ENCODE data around the gene C6orf120.

Gene C6orf120

DNA sequence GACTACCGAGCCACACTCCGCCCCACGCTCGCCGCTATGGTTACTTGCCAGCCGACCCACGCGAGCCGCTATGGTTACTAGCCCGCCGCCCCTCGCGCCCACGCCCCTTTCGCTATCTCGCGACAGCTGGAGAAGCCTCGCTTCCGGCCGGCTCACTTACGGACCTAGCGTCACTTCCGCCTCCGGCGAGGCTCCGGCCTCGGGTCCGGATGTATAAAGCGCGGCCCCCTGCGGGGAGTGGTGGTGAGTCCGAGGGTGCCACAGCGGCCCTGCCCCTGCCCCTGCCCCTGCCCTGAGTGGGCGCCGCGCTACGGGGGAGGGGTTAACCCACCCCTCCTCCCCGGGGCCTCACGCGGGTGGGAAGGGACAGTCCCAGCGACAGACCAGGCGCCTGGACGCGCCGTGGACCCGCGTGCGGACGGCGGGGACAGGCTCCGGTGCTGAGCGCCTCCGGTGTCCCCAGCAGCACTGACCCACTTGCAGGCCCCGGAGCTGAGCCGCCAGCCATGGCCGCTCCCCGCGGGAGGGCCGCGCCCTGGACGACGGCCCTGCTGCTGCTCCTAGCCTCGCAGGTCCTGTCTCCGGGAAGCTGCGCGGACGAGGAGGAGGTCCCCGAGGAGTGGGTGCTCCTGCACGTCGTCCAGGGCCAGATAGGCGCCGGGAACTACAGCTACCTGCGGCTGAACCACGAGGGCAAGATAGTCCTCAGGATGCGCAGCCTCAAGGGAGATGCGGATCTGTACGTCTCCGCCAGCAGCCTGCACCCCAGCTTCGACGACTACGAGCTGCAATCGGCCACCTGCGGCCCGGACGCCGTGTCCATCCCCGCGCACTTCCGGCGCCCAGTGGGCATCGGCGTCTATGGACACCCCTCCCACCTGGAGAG is at the start of gene C6orf120, which contains the start of gene WDR27:
TSS of gene C6orf120 (plus strand) at position 173 of the 886 bp plus-strand sequence. CDS start at position 507, 334 bp downstream.
TSS of gene WDR27 (minus strand) at position 76 of the 886 bp plus-strand sequence. CDS start 13,024 bp downstream, outside the sequence.
- DNase-seq (ENCODE audit: low read depth in 2 of 2, low spot score in 1 of 2), result peak; percentile 95

DNA sequence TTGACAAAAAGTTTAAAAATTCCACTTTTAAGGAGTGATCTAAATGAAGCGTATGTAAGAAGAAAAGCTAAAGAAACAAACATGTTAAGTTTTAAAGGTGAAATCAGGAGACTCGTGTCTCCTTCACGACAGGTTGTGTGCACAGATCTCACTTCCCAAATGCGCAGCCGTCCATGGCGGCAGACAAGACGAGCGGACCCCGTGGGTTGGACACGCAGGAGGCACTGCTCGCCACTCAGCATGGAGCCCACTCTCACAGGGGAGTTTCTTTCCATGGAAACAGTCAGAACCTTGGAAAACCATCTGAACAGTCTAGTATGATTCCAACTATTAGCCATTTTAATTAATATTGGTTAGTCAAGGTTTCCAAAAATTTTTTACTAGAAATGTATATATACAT is 49.0 kb upstream of the C6orf120 start:
- no peak for DNase-seq (ENCODE audit: low read depth in 2 of 2, low spot score in 1 of 2)

GRCh38 chr6:169653691-169654090 is 48.2 kb upstream of the C6orf120 start:
- no peak for DNase-seq (ENCODE audit: low read depth in 2 of 2, low spot score in 1 of 2)

DNA sequence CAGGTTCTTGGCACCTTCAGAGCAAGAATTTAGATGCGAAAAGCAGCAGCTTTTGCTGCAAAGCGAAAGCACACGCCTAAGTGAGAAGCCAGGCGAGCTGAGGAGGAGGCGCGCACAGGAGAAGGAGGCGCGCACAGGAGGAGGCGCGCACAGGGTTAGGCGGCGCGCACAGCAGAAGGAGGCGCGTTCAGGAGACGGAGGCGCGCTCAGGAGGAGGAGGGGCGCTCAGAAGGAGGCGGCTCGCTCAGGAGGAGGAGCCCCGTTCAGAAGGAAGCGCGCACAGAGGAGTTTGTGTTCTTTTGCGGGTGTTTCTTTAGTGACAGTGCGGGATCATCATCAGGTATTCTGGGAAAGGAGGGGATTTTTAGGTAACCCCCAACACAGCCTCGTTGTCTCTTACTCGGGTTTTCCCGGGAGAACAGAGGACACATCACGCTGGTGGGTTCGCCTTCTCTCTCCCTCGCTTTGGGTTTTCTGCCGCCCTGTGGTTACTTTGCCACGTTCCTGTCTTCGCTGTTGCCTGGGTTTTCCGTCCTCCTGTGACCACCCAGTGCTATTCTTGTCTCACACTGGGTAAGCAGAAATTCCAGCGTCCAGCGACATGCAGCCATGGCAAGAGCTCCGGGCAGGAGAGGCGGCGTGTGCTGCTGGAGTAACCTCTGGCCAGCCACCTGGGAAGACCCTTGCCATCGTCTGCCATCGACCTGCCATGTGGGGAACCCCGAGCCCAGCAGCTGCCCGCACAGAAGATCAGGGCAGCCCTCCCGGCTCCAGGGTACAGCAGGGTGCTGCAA is 47.1 kb upstream of the C6orf120 start:
- DNase-seq (ENCODE audit: low read depth in 2 of 2, low spot score in 1 of 2), result peak; percentile 17 to 35

DNA sequence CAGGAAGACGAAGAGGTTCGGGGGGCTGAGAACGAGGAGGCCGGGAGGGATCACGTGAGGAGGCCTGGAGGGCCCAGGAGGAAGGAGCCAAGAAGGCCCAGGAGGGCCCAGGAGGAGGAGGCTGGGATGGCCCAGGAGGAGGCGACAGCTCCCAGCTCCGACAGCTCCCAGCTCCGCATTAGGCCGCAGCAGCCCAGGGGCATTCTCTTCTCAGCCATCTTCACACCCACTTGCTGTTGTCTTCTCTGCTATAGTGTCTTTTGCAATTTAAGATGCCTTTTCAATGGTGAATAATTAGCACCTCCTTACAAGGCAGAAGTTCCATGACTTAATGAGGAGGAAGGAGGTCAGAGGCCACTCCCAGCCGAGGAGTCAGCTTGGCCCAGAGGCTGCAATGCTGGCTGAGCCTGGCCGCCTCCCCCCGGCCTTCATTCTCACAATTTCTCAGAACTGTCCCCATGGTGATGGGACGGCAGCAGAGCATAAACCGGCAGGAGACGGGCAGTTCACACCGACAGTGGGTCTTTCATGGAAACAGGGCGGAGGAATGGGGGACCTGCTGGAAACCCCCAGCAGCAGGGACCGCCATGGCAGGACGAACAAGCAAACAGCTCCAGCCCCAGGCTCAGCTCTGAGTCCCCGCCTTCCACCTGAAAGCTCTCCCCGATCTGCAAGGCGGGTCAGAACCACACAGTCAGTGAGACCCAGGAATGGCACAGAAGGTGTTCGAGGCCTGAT is 45.2 kb upstream of the C6orf120 start:
- DNase-seq (ENCODE audit: low read depth in 2 of 2, low spot score in 1 of 2), result no peak

DNA sequence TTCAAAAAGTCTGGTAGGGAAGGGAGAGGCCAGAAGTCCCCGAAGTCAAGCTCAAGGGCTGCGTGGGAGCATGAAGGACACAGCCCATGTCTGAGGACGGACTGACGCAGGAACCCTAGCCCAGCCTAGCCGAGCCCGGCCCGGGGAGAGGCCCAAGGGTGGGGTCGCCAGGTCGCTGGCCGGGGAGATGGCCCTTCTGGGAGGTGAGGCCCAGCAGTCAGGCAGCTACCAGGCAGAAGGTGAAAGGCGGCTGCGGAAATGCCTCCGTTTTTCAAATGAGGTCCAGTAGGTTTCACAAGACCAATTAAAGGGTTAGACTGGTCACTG is 44.7 kb upstream of the C6orf120 start:
- DNase-seq (ENCODE audit: low read depth in 2 of 2, low spot score in 1 of 2), result no peak

- DNase-seq (ENCODE audit: low read depth in 2 of 2, low spot score in 1 of 2), result no peak
Measured at GRCh38 chr6:169659820-169660610, 41.9 kb upstream of the C6orf120 start.

GRCh38 chr6:169660751-169661390 is 41.1 kb upstream of the C6orf120 start:
- DNase-seq (ENCODE audit: low read depth in 2 of 2, low spot score in 1 of 2), result no peak

DNA sequence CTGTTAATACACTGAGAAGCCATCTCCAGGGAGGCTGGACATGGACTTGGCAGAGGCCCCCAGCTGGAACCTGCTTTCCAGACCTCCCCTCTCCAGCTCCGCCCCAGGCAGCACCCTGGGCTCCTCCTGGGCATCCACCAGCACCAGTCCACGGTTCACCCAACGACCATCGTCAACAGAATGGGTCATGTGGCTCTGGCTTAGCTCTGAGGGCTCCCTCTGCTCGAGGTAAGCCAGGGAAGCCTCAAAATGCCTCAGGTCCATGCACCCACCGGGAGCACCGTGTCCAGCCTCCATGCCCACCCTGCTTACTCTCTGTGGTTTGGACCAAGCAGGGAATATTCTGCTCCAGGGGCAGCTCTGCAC is 40.6 kb upstream of the C6orf120 start:
- DNase-seq (ENCODE audit: low read depth in 2 of 2, low spot score in 1 of 2), result no peak

DNA sequence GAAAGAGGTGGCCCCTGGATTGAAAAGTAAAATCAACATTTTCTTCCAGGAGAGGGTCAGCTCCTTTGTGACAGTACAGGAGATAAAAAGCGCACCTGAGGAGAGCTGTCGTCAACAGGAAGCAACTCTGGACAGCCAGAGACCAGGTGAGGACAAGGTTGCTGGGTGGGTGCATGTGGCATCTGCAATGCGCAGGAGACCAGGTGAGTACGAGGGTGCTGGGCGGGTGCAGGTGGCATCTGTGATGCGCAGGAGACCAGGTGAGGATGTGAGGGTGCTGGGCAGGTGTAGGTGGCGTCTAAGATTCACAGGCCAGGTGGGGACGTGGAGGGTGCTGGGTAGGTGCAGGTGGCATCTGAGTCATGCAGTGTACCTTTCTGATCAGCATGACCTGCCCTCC is 38.5 kb upstream of the C6orf120 start:
- no peak for DNase-seq (ENCODE audit: low read depth in 2 of 2, low spot score in 1 of 2)

GRCh38 chr6:169664227-169664626 is 37.7 kb upstream of the C6orf120 start:
- no peak for DNase-seq (ENCODE audit: low read depth in 2 of 2, low spot score in 1 of 2)

- DNase-seq (ENCODE audit: low read depth in 2 of 2, low spot score in 1 of 2), result no peak
Measured at GRCh38 chr6:169665289-169665688, 36.6 kb upstream of the C6orf120 start.

- DNase-seq (ENCODE audit: low read depth in 2 of 2, low spot score in 1 of 2), result no peak
Measured at GRCh38 chr6:169666441-169666840, 35.5 kb upstream of the C6orf120 start.

- no peak for DNase-seq (ENCODE audit: low read depth in 2 of 2, low spot score in 1 of 2)
Measured at GRCh38 chr6:169667716-169668115, 34.2 kb upstream of the C6orf120 start.

DNA sequence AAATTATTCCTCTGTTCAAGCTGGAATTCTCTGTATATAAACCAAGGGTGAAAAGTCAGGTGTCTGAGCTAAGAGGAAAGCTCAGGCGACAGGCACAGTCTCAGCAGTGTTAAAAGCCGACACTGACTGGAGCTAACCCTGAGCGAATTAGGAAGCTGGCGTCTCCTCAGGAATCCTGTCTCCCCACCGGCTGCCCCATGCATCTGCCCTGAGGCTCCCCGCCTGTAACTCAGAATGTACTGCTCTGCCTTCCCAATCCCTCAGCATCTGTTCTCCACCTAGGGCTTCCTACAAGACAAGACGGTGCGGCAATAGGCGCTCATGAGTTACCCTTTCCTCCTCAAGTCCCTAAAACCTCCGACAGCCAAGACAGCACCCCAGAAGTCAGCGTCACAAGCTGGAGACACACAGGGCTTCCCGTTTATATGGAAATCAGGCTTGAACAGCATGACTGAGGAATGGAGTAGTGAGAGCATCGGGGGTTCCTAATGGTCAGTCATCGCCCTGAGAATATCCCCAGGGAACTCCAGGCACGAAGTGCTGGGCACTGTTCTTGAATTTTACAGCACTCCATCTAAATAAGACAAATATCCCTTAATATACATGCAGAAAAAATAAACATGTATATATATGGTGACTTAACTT is 33.6 kb upstream of the C6orf120 start:
- no peak for DNase-seq (ENCODE audit: low read depth in 2 of 2, low spot score in 1 of 2)

DNA sequence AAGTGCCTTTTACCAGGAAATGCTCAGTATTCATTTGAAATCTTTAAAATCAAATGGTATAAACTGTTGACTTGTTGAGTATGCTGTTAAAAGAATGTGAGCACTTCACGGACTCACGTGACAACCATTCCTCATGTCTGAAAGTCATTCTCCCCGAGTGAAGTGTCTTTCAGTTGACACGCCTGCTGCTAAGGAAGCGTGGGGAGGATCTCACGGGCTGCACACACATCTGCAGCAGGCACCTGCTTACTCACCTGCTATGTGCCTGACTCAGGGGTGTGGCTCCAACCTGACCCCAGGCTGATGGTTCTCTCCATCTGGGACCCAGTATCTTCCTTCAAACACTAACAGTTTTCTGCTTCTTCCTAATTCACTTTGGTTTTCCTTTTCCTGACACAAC is 32.8 kb upstream of the C6orf120 start:
- DNase-seq (ENCODE audit: low read depth in 2 of 2, low spot score in 1 of 2), result no peak

DNA sequence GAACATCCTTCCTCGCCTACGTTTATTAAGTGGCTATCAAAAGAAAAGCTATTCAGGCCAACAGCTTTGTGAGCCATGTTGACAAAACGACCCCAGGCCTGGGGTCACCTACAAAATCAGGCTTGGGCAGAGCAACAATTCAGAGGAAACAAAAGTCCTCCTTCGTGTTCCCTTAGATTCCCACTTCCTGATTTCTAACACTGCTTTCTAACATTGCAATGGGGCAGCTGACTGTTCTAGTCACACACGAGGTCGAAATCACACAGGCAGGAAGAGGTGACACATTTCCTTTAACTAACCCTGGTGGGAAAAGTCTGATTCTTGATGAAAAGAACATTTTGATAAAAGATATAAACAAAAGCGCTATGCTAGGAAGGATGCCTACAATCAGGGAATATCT is 32.0 kb upstream of the C6orf120 start:
- no peak for DNase-seq (ENCODE audit: low read depth in 2 of 2, low spot score in 1 of 2)

DNA sequence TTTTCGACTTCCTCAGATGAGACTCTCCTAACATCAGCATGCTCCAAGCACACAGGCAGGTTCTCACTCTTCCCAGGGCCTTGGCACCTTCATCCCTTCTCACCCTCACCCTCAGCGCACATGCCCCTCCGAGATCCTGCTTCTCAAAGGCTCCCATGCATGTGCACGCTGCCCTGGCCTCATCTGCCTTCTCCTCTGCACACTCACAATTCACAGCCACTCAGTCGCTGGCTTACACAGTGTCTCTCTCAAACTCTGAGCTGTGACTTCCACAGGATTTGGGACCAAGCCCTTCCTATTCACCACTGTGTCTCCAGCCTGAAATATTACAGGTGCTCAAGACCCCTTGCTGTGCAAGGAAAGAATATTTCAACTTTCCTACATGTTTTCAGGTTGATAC is 30.4 kb upstream of the C6orf120 start:
- no peak for DNase-seq (ENCODE audit: low read depth in 2 of 2, low spot score in 1 of 2)

DNA sequence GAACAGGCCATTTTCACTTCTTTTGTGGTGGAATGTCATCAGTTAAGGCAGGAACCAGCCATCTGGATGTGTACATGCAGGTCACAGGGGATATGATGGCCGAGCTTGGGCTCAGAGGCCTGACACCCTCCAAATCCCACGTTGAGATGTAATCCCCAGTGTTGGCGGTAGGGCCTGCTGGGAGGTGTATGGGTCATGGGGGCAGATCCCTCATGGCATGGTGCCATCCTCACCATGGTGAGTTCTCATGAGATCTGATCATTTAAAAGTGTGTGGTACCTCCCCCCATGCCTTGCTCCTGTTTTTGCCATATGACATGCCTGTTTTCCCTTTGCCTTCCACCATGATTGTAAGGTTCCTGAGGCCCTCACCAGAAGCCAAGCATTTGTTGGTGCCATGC is 26.9 kb upstream of the C6orf120 start:
- DNase-seq (ENCODE audit: low read depth in 2 of 2, low spot score in 1 of 2), result no peak

DNA sequence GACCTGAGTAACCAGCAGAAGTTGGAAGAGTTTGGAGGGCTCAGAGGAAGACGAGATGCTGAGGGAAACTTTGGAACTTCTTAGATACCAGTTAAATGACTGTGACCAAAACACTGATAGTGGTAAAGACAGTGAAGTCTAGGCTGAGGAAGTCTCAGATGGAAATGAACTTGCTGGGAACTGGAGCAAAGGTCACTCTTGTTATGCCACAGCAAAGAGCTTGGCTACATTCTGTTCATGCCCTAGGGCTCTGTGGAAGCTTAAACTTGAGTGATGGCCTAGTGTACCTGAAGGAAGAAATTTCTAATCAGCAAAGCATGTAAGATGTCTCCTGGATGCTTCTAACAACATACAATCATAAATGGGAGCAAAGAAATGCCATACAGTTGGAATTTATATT is 24.8 kb upstream of the C6orf120 start:
- no peak for DNase-seq (ENCODE audit: low read depth in 2 of 2, low spot score in 1 of 2)

Data from stimulated activated CD8-positive, alpha-beta memory T cell treated with anti-CD3 and anti-CD28 coated beads, Interleukin-4, amount 100 ng/mL, for 1 hour (primary cell).